Measurements from ENCODE around the gene CPTP.

CPTP gene

DNA sequence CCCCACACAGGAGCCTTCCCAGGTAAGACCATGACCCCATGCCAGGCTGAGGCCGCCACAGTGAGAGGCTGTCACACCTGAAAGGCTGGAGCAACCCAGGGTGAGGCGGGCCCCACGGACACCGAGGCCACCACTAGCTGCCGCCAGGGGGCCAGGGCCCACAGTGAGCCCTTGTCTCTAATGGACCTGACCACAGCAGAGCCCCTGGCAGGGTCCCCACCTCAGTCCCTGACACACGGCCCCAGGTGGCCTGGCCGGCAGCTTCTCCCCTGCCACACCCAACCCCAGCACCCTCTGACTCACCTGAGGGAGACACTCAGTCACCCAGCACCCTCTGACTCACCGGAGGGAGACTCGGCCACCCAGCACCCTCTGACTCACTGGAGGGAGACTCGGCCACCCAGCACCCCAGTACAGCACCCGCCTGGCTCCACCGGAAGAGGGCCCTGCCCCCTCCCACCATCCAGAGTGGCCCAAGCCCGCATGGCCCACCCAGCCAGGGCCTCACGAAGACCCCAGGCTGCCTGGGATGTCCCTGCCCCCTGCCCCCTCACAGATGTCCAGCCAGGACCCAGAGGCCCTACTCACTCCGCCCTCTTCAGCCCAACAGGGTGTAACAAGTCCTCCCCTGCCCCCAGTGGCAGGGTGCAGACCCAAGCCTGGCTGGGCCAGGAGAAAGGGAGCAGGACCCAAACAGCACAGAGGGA lies 20.2 kb downstream of the CPTP start:
- H3K27me3 ChIP-seq (ENCODE audit: insufficient read depth, low read length, poor library complexity, severe bottlenecking) = no peaks in the 10 kb centered on the region
- H3F3A ChIP-seq (ENCODE audit: low read depth) = no peaks in the 10 kb centered on the region
- TF ChIP-seq EZH2phosphoT487 (IDR thresholded peaks at IDR 0.05; ENCODE audit: borderline replicate concordance) = no peak
- TF ChIP-seq, protein P1, sequence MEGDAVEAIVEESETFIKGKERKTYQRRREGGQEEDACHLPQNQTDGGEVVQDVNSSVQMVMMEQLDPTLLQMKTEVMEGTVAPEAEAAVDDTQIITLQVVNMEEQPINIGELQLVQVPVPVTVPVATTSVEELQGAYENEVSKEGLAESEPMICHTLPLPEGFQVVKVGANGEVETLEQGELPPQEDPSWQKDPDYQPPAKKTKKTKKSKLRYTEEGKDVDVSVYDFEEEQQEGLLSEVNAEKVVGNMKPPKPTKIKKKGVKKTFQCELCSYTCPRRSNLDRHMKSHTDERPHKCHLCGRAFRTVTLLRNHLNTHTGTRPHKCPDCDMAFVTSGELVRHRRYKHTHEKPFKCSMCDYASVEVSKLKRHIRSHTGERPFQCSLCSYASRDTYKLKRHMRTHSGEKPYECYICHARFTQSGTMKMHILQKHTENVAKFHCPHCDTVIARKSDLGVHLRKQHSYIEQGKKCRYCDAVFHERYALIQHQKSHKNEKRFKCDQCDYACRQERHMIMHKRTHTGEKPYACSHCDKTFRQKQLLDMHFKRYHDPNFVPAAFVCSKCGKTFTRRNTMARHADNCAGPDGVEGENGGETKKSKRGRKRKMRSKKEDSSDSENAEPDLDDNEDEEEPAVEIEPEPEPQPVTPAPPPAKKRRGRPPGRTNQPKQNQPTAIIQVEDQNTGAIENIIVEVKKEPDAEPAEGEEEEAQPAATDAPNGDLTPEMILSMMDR (conservative IDR thresholded peaks at IDR 0.05; ENCODE audit: low read length) = peak; percentile 64
- peaks cover 30% of the 10 kb centered on the region; the same call in 1 of the 2 replicates for H3K79me2 ChIP-seq (ENCODE audit: insufficient read depth, low read length)
- peaks cover 20% of the 10 kb centered on the region for H4K20me1 ChIP-seq (ENCODE audit: insufficient read depth, low read length, poor library complexity, severe bottlenecking)
- no peaks in the 10 kb centered on the region; the same call in 1 of the 2 replicates for H3K36me3 ChIP-seq (ENCODE audit: insufficient read depth, low read length)
- no peak overlapping the region for H2AFZ ChIP-seq (ENCODE audit: low read length)
- no peak overlapping the region for H3K9ac ChIP-seq (ENCODE audit: low read depth, low read length, poor library complexity, severe bottlenecking)
- no peaks in the 10 kb centered on the region for H3K9me2 ChIP-seq (replicated peaks; ENCODE audit: low read depth, low read length)
- H3K4me2 ChIP-seq (ENCODE audit: low read depth, low read length, poor library complexity, severe bottlenecking) = peak overlapping the region; percentile 92
- no peaks in the 10 kb centered on the region for H3K9me3 ChIP-seq (ENCODE audit: insufficient read depth, low read depth, low read length)
- H3K4me1 ChIP-seq (ENCODE audit: insufficient read depth, low read length, poor library complexity, severe bottlenecking) = peaks cover 18% of the 10 kb centered on the region
- H3K4me3 ChIP-seq (ENCODE audit: low read length, poor library complexity, severe bottlenecking) = no peak overlapping the region

DNA sequence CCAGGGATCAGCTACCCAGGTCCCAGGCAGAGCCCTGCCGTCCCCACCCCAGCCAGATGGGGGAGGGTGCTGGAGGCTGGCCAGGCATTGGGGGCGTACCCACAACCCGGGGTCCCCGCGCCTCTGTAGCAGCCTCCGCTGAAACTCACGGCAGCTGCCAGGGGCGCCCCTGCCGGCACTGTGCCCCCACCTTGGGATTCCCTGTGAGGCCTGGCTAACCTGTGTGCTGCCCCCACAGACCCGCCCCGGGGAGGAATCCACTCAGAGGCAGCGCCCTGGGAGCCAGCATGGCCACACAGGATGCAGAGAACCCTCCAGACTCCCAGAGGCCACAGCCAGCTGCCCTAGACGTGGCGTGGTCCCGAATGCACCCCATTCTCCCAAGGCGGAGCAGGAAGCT lies 20.8 kb downstream of the CPTP start:
- Histone ChIP-seq H3K27me3 (ENCODE audit: insufficient read depth, low read length, poor library complexity, severe bottlenecking) (no peaks in the 10 kb centered on the region), H3K9ac (ENCODE audit: low read depth, low read length, poor library complexity, severe bottlenecking) (peak overlapping the region; percentile 17), H4K20me1 (ENCODE audit: insufficient read depth, low read length, poor library complexity, severe bottlenecking) (peaks cover 20% of the 10 kb centered on the region), H3K4me2 (ENCODE audit: low read depth, low read length, poor library complexity, severe bottlenecking) (peak overlapping the region; percentile 92), H3K9me3 (ENCODE audit: insufficient read depth, low read depth, low read length) (no peaks in the 10 kb centered on the region), H2AFZ (ENCODE audit: low read length) (no peak overlapping the region), H3K9me2 (replicated peaks; ENCODE audit: low read depth, low read length) (no peaks in the 10 kb centered on the region), H3K36me3 (ENCODE audit: insufficient read depth, low read length) (no peaks in the 10 kb centered on the region; the same call in 1 of the 2 replicates), H3K4me1 (ENCODE audit: insufficient read depth, low read length, poor library complexity, severe bottlenecking) (peaks cover 18% of the 10 kb centered on the region), H3K79me2 (ENCODE audit: insufficient read depth, low read length) (peaks cover 30% of the 10 kb centered on the region; the same call in 1 of the 2 replicates), H3K4me3 (ENCODE audit: low read length, poor library complexity, severe bottlenecking) (no peak overlapping the region), H3F3A (ENCODE audit: low read depth) (no peaks in the 10 kb centered on the region)
- TF ChIP-seq EZH2phosphoT487 (IDR thresholded peaks at IDR 0.05; ENCODE audit: borderline replicate concordance) = no peak
- TF ChIP-seq, protein P1 (conservative IDR thresholded peaks at IDR 0.05; ENCODE audit: low read length) = no peak

DNA sequence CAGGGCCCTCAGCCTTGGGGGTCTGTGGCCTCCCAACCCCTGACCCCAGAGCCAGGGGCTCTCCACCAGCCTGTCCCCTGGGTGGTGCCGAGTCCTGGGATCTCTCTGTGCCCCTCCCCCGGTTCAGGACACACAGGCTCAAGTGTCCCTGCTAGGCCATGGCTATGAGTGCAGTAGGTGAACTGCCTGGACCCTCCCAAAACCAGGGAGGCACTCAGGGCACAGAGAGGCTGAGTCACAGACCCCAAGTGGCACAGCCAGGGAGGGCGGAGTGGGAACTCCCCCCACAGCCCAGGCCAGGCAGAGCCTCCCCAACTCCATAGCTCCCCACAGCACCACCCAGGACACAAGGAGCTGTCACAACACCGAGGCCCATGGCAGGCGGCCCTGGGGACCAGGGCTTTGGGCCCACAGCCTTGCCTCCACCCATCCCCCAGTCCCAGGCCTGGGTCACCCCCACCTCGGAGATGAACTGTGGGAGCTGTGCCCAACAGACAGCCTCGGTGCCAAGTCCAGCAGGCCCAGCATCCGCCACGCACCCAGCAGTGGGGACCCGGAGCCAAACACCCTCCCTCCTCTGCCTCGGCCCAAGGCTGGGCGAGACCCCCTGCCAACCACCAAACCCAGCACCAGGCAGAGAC lies 21.4 kb downstream of the CPTP start:
- H3K79me2 ChIP-seq (ENCODE audit: insufficient read depth, low read length) = peaks cover 30% of the 10 kb centered on the region; the same call in 1 of the 2 replicates

More for the DNA sequence above, 21.4 kb downstream of the CPTP start:
- H3K9me2 ChIP-seq (replicated peaks; ENCODE audit: low read depth, low read length) = no peaks in the 10 kb centered on the region
- H3K4me1 ChIP-seq (ENCODE audit: insufficient read depth, low read length, poor library complexity, severe bottlenecking) = peaks cover 18% of the 10 kb centered on the region
- TF ChIP-seq EZH2phosphoT487 (IDR thresholded peaks at IDR 0.05; ENCODE audit: borderline replicate concordance) = no peak
- TF ChIP-seq, protein P1 (conservative IDR thresholded peaks at IDR 0.05; ENCODE audit: low read length) = no peak
- no peaks in the 10 kb centered on the region for H3K9me3 ChIP-seq (ENCODE audit: insufficient read depth, low read depth, low read length)
- H4K20me1 ChIP-seq (ENCODE audit: insufficient read depth, low read length, poor library complexity, severe bottlenecking) = peaks cover 20% of the 10 kb centered on the region
- H3K4me3 ChIP-seq (ENCODE audit: low read length, poor library complexity, severe bottlenecking) = no peak overlapping the region
- H3F3A ChIP-seq (ENCODE audit: low read depth) = no peaks in the 10 kb centered on the region
- no peaks in the 10 kb centered on the region; the same call in 1 of the 2 replicates for H3K36me3 ChIP-seq (ENCODE audit: insufficient read depth, low read length)
- H3K27me3 ChIP-seq (ENCODE audit: insufficient read depth, low read length, poor library complexity, severe bottlenecking) = no peaks in the 10 kb centered on the region
- H3K4me2 ChIP-seq (ENCODE audit: low read depth, low read length, poor library complexity, severe bottlenecking) = peak overlapping the region; percentile 92
- H3K9ac ChIP-seq (ENCODE audit: low read depth, low read length, poor library complexity, severe bottlenecking) = peak overlapping the region; percentile 17
- no peak overlapping the region for H2AFZ ChIP-seq (ENCODE audit: low read length)
